Parietal lobe (tissue), 2 donors: ENCODE data around the gene ZBTB37. TPM values are rescaled to one million over a fixed set of nuclear protein-coding genes. Genes with fewer than 3 reads are reported as not detected.

Experiments
- small RNA-seq: library from RNA; depleted of rRNA; stranded (forward); fragments of <200 nt; gene quantifications from one replicate; pipeline ENCODE3, GENCODE V24; 2014; ENCODE audit warnings: low replicate concordance
- total RNA-seq: library from RNA; depleted of rRNA; stranded (reverse); fragments of >200 nt; gene quantifications from one replicate; pipeline ENCODE4 v1.2.3, GENCODE V29; 2014

Gene ZBTB37, protein sequence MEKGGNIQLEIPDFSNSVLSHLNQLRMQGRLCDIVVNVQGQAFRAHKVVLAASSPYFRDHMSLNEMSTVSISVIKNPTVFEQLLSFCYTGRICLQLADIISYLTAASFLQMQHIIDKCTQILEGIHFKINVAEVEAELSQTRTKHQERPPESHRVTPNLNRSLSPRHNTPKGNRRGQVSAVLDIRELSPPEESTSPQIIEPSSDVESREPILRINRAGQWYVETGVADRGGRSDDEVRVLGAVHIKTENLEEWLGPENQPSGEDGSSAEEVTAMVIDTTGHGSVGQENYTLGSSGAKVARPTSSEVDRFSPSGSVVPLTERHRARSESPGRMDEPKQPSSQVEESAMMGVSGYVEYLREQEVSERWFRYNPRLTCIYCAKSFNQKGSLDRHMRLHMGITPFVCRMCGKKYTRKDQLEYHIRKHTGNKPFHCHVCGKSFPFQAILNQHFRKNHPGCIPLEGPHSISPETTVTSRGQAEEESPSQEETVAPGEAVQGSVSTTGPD
- total RNA-seq = 65.7 TPM

DNA sequence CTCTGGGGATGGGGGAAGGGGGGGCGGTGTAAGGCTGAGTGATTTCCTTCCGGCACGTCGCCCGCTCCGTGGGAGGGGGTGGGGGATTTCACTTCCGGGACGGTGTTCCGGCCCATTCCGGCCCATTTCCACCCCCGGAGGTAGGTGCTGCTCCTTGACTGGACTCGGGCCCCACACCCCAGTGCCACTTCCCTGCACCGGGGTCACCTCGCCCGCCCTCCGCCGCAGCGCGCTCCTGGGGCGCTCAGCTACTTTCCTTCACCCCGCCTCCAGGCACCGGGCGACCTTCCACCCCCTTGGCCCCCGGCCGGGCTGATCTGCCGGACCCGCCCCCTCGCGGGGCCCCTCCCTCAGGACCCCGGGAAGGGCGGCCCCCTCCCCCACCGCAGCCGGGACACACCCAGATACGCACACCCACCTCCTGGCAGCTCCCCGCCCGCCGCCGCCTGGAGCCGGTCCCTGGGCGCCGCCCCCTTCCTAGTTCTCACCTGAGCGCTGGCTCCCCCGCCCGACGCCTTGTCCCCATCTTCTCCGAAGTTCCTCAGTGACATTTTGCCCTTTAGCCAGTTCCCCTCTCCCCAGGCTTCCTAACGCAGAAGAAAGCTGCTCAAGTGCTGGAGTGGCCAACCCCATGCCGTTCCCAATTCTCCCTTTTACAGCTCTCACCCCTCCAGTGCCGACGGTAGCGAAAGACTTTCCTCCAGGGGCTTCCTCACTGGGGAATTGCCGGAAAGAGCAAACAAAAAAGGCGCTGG lies at the start of gene ZBTB37:
ZBTB37 (plus strand) TSS at position 115 of the 755 bp plus-strand sequence. CDS start 1,846 bp downstream, outside the sequence.

DNA sequence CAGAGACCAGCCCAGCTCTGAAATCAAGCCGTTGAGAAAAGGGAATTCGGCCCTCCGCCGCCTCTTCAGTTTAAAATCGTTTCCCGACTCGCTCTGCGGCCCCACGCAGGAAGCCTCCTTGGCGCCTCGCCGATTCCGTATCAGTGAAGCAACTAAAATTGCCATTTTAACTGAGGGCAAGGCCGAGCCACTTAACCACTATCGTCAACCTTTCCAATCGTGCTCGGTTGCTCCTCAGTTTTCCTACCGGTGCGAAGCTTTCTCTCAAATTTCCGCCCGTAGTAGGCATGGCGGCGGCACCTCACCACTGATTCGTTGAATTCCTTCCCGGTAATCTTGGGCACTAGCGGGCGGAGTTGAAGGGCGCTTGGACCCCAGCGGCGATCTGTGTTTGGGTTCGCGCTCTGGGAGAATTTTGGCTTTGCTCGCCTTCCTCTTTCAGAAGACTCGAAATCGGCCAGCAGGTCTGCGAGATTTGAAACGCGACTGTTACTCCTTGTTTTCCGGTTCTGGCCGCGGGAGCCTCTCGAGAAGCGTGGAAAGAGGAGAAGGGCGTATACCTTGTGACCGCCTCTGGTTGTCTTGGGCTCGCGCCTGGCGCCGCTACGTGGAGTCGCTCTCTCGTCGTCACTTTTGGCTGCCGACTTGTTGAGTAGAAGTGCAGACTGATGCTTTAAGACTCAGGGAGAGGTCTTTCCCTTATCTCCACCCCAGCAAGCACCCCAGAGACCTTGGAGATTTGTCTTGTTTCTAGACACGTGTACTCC lies 43.7 kb upstream of the ZBTB37 start, which contains the start of the genes CENPL and DARS2:
CENPL (minus strand) TSS at position 569 of the 767 bp plus-strand sequence. CDS start 13,584 bp downstream, outside the sequence.
DARS2 (plus strand) TSS at position 359 of the 767 bp plus-strand sequence. CDS start 557 bp downstream, outside the sequence.

DNA sequence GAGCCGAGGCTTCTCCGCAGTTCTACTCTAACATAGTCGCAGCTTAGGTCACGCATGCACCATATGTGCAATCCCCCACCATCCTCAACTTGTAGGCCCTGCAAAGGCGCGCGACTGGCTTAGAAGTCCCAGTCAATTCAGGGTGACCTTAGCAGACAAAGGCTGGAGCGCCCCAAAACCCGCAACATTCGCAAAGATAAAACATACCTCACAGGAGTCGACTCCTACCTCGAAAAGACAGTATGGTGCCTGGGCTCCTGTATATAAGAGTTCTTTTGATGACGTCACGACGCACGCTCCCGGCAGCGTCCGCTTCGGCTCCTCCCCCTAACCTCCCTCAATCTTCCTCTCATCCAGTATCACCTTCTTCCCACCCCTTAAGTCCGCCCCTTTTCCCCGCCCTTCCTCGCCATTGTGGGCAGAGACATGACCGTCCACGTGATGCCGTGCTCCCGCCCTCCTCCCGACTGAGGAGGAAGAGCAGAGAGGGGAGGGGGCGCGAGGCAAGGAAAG lies 371 bp upstream of the ZBTB37 start, which contains the start of gene GAS5:
GAS5 (minus strand) TSS at position 237 of the 513 bp plus-strand sequence.

DNA sequence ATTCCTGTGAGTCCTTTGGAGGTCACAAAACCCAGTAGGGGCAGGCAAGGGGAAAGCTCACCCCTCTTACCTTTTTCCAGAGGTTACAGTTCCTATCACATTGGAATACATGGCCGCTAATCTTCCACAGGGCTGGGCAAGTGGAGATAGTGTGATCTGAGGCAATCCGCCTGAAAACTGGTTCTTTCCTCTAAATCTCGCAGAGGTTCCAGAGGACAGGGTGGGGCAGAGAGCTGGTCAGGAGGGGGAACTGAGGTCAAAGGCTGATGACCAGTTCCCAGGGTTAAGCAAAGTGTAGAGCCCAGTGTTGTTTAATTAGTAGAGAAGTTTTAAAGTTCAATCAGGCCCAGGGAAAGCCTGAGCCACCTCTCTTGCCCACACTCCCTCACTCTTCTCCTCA lies 49.0 kb downstream of the ZBTB37 start, which contains the start of gene SERPINC1:
SERPINC1 (minus strand) TSS at position 179 of the 400 bp plus-strand sequence; CDS start at position 111, 68 bp downstream.

Small RNA genes lying within 50 kb of the gene (small RNA-seq; reads per million reads assigned to genes)
- gene RNA5SP67 = not detected

Other genes with a start within 250 kb of the ZBTB37 start
- gene TEX50, start 233.0 kb upstream of the ZBTB37 start, total RNA-seq = not detected
- 21.3 TPM for gene ANKRD45, start 198.5 kb upstream of the ZBTB37 start, total RNA-seq
- gene KLHL20, start 153.4 kb upstream of the ZBTB37 start, total RNA-seq = 37.9 TPM
- 16.9 TPM for gene DARS2, start 43.7 kb upstream of the ZBTB37 start, total RNA-seq
- 16.6 TPM for gene CENPL, start 43.5 kb upstream of the ZBTB37 start, total RNA-seq
- 528 TPM for gene GAS5, start 391 bp upstream of the ZBTB37 start, total RNA-seq
- gene SERPINC1, start 48.9 kb downstream of the ZBTB37 start, total RNA-seq = not detected
- gene RC3H1, start 154.0 kb downstream of the ZBTB37 start, total RNA-seq = 59.8 TPM